Eye (tissue), 1 donor: ENCODE results near the gene AMDHD1.

Source experiments
- DNase-seq: peaks from one replicate; pipeline ENCODE4 v3.0.0-alpha.2; 2015

The AMDHD1 gene

GRCh38 chr12:95996034-95996658, 53.0 kb downstream of the AMDHD1 start, which contains the start of gene HAL:
TSS of gene HAL (minus strand) at chr12:95996344. CDS start at chr12:95995910, 434 bp downstream.
- DNase-seq = no peak

DNA sequence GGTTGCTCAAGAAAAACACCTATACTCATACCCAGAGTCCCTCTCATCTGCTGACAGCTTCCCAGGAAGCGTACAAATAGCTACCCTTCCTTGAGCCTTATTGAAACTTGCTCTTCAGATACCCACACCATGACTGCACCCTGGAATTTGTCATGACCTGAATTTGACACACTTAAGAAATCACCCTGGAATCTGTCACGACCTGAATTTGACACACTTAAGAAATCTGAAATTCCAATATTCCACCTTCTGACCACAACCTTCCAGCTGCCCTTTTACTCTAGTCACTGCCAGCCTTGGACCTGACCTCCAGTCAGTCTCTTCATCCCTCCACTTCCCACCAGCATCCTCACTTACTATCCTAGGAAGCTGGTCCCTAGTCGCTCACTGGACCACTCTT, 54.1 kb downstream of the AMDHD1 start:
- no peak for DNase-seq

- DNase-seq = no peak
Measured at GRCh38 chr12:95997911-95998510, 54.9 kb downstream of the AMDHD1 start.

DNA sequence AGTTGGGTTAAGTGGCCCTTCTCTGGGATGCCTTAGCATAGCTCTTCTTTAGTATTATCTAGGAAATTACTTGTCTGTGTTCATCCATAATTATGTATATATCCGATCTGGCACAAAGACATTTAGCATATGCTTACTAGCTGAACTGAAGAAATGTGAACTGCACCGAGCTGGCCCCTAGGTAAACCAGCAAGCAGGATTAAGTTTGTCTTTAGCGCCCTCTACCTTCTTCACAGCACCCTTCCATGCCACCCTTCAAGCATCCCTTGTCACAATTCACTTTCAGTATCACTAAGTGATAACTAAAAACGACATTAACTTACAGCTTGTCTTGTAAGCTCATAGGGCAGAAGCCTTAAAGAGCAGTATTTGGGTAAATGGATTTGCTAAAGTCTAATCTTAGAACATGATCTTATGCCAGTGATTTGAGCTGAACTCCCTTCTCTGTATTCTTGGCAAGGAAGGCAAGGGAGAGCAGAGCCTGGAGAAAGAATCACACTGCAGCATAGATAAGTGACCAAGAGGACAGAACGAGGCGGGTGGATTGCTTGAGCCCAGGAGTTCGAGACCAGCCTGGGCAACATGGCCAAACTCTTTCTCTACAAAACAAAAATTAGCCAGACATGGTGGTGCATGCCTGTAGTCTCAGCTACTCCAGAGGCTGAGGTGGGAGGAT, 55.6 kb downstream of the AMDHD1 start:
- peak; percentile 79 for DNase-seq

DNA sequence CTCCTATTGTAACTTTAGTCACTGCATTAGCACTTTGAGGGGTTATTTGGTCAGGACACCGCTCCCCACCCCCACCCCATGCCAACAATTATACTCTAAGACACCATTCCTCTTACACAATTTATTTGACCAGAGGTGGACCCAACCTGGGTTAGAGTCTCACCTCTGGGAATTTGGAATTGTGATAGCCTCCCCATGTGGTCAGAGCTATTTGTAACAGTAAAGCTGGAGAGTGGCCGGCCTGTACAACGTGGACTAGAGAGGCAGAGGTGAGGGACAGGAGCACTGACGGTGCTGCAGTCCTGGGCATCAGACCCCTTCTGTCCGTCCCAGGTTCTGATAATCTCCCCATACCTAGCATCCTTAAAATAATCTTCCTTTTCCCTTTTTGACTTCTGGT, 56.4 kb downstream of the AMDHD1 start:
- DNase-seq = no peak

DNA sequence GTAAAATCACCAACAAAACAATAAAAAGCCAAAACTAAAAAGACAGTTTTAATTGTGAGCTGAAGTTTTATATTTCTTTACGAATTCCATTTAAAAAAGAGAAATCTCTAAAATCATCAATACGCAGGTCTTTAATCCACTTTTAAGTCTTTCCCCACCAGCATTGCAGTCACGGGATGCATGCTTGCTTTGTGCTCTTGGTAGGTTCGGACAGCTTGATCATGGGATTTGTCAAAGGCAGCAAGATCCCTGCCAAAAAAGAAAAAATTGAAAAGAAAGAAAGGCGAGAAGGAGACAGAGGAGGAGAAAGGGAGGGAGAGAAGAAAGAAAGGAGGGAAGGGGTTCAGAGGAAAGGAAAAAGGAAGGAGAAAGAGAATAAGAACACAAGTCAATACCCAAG, 57.7 kb downstream of the AMDHD1 start:
- no peak for DNase-seq

GRCh38 chr12:96006727-96007126, 63.6 kb downstream of the AMDHD1 start:
- no peak for DNase-seq

- DNase-seq = no peak
Measured at GRCh38 chr12:96007729-96008128, 64.6 kb downstream of the AMDHD1 start.

DNA sequence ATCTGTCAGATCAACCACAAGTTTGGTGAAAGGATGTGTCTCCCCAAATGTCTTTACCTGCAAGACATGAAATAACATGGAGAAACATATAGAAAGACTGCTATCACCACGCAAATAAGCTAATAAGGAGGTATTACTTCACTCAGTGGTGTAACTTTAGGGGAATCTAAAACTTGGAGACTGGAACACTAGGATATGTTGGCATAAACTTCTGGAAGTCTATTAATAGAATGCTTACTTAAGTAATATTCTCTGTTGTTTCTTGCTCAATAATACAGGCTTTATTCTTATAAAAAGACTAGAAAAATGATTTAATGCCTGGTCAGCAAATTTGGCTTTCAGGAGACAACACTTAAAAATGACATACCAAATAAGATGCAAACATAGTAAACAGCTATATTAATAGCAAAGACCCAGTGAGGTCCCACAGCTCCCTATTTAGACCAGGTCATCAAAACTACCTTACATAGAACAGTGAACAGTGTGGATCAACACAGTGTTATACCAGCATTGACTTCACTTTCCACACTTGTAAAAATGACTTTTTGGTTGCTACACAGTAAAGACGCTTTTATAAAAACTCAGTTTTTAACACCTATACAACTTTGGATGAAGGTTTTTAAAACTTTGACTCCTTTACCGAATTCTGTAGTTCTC, 71.9 kb downstream of the AMDHD1 start:
- no peak for DNase-seq

DNA sequence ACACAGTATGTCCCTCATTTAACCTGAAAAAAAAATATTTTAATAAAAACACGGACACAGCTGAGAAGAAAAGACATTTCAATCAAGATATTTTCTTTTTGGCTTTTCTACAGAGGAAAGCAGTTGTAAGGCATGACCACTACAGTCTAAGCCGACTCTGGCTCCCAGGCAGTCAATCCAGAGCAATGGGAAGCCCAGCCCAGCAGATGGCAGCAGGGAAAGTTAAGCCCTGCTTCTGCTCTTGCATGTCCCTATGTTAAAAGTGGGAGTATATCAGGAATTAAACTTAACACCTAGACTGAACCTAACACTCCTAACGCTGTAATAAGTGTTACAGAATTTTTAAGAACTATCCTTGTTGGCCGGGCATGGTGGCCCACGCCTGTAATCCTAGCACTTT, 72.5 kb downstream of the AMDHD1 start:
- DNase-seq = peak; percentile 17
